ENCODE results near the gene ZFYVE19. TPM values are rescaled to one million over a fixed set of nuclear protein-coding genes. Genes with fewer than 3 reads are reported as not detected.

The ZFYVE19 gene
- total and polyA plus RNA-seq, 2 donors (not counting 3 experiments of a cell fraction or from before 2014, with no cell fraction given), result 29.7 to 47.2 TPM

- Histone ChIP-seq H2AFZ (ENCODE audit: low read depth, low read length) (no peak overlapping the region), H3K4me1 (ENCODE audit: control insufficient read depth, extremely low read depth, insufficient read depth, low read length) (no peaks in the 10 kb centered on the region), H3K9me3 (replicated peaks; ENCODE audit: control insufficient read depth, insufficient read depth, low read length) (no peaks in the 10 kb centered on the region), H3K4me3 (replicated peaks in 1 of 3; ENCODE audit: insufficient read depth in 1 of 3, low read depth in 1 of 3, low read length in 3 of 3) (no peak overlapping the region), H3K4me2 (ENCODE audit: insufficient read depth, low read length) (no peak overlapping the region), H3K36me3 (ENCODE audit: control insufficient read depth in 2 of 2, extremely low read depth in 1 of 2, insufficient read depth in 2 of 2, low read length in 2 of 2) (no peaks in the 10 kb centered on the region), H3K9me1 (replicated peaks; ENCODE audit: control insufficient read depth, extremely low read depth, insufficient read depth, low read length) (no peaks in the 10 kb centered on the region), H4K20me1 (replicated peaks; ENCODE audit: control insufficient read depth, extremely low read depth, insufficient read depth, low read length) (no peaks in the 10 kb centered on the region), H3K79me2 (ENCODE audit: control insufficient read depth, insufficient read depth, low read length) (no peaks in the 10 kb centered on the region), H3K27ac (ENCODE audit: insufficient read depth, low read depth, low read length) (no peak overlapping the region), H3K27me3 (ENCODE audit: control insufficient read depth in 2 of 2, insufficient read depth in 2 of 2, low read length in 2 of 2) (peaks cover 2 to 11% of the 10 kb centered on the region in 2 experiments), H3K9ac (replicated peaks; ENCODE audit: extremely low read depth, insufficient read depth, low read length) (no peak overlapping the region)
- intact Hi-C loops (cut with micrococcal nuclease), result no loop called here
- POLR2A ChIA-PET, result no interaction called here
- no peak for DNase-seq (ENCODE audit: low read depth, low spot score)
- CTCF ChIA-PET, result interaction anchor here (1.2 to 2.0 kb wide), 2 partner anchors 13 to 27 kb away, joined by 4 to 14 read pairs; no protein-coding TSS in a partner anchor
- dilution Hi-C loops (cut with MboI; ENCODE audit: extremely low pct_ligation_motif_present, low sequenced_read_pairs), result no loop called here
- BruUV-seq (replicated peaks), result no TSS peak
- no peak for TF ChIP-seq FOS (IDR thresholded peaks at IDR 0.05; ENCODE audit: borderline replicate concordance, insufficient read depth, low read length)
- no peak for TF ChIP-seq MAX (IDR thresholded peaks at IDR 0.05; ENCODE audit: insufficient read depth, insufficient read length)
- TF ChIP-seq POLR2AphosphoS5 (IDR thresholded peaks at IDR 0.05; ENCODE audit: insufficient read depth, low read depth, low read length), result no peak
- no peak for FAIRE-seq
Measured at GRCh38 chr15:40830884-40831283, 24.0 kb downstream of the ZFYVE19 start.

GRCh38 chr15:40831861-40832260, 25.0 kb downstream of the ZFYVE19 start:
- FAIRE-seq (no peak), DNase-seq (ENCODE audit: low read depth, low spot score) (no peak)
- TF ChIP-seq JUN (IDR thresholded peaks at IDR 0.05; ENCODE audit: borderline replicate concordance, insufficient read depth, insufficient read length, low read depth) (no peak), POLR2A (IDR thresholded peaks at IDR 0.05; ENCODE audit: low read depth, low read length) (no peak), FOS (IDR thresholded peaks at IDR 0.05; ENCODE audit: borderline replicate concordance, insufficient read depth, low read length) (no peak), CTCF (IDR thresholded peaks at IDR 0.05; ENCODE audit: extremely low read depth in 1 of 2, insufficient read depth in 1 of 2, low read depth in 1 of 2, low read length in 2 of 2) (no peak), EZH2 (IDR thresholded peaks at IDR 0.05; ENCODE audit: borderline replicate concordance, low read depth, low read length, severe bottlenecking) (no peak), MYC (IDR thresholded peaks at IDR 0.05; ENCODE audit: low read depth, low read length) (no peak), GATA2 (IDR thresholded peaks at IDR 0.05; ENCODE audit: insufficient read depth, insufficient read length, low read depth, low read length) (no peak), POLR2AphosphoS5 (IDR thresholded peaks at IDR 0.05; ENCODE audit: insufficient read depth, low read depth, low read length) (no peak), MAX (IDR thresholded peaks at IDR 0.05; ENCODE audit: insufficient read depth, insufficient read length) (no peak)
- Histone ChIP-seq H3K27ac (ENCODE audit: insufficient read depth, low read depth, low read length) (no peak overlapping the region), H3K4me2 (ENCODE audit: insufficient read depth, low read length) (no peak overlapping the region), H2AFZ (ENCODE audit: low read depth, low read length) (no peak overlapping the region), H3K9me1 (replicated peaks; ENCODE audit: control insufficient read depth, extremely low read depth, insufficient read depth, low read length) (no peaks in the 10 kb centered on the region), H3K79me2 (ENCODE audit: control insufficient read depth, insufficient read depth, low read length) (no peaks in the 10 kb centered on the region), H3K4me3 (replicated peaks in 1 of 3; ENCODE audit: insufficient read depth in 1 of 3, low read depth in 1 of 3, low read length in 3 of 3) (no peak overlapping the region), H4K20me1 (replicated peaks; ENCODE audit: control insufficient read depth, extremely low read depth, insufficient read depth, low read length) (no peaks in the 10 kb centered on the region), H3K9me3 (replicated peaks; ENCODE audit: control insufficient read depth, insufficient read depth, low read length) (no peaks in the 10 kb centered on the region), H3K27me3 (ENCODE audit: control insufficient read depth in 2 of 2, insufficient read depth in 2 of 2, low read length in 2 of 2) (peaks cover 0 to 5% of the 10 kb centered on the region in 2 experiments), H3K9ac (replicated peaks; ENCODE audit: extremely low read depth, insufficient read depth, low read length) (no peak overlapping the region), H3K36me3 (ENCODE audit: control insufficient read depth in 2 of 2, extremely low read depth in 1 of 2, insufficient read depth in 2 of 2, low read length in 2 of 2) (no peaks in the 10 kb centered on the region), H3K4me1 (ENCODE audit: control insufficient read depth, extremely low read depth, insufficient read depth, low read length) (no peaks in the 10 kb centered on the region)
- intact Hi-C loops (cut with micrococcal nuclease) (no loop called here), dilution Hi-C loops (cut with MboI; ENCODE audit: extremely low pct_ligation_motif_present, low sequenced_read_pairs) (no loop called here)
- no TSS peak for BruUV-seq (replicated peaks)
- ChIA-PET CTCF (interaction anchor here (1.2 kb wide), 1 partner anchor 14 kb away, joined by 4 read pairs; no protein-coding TSS in a partner anchor), POLR2A (no interaction called here)

Data from endothelial cell of umbilical vein (primary cell).